ENCODE measurements around the gene CROCC2.
A peak's percentile ranks its signal among the peaks of the same experiment; 100 is the strongest.

CROCC2 gene

DNA sequence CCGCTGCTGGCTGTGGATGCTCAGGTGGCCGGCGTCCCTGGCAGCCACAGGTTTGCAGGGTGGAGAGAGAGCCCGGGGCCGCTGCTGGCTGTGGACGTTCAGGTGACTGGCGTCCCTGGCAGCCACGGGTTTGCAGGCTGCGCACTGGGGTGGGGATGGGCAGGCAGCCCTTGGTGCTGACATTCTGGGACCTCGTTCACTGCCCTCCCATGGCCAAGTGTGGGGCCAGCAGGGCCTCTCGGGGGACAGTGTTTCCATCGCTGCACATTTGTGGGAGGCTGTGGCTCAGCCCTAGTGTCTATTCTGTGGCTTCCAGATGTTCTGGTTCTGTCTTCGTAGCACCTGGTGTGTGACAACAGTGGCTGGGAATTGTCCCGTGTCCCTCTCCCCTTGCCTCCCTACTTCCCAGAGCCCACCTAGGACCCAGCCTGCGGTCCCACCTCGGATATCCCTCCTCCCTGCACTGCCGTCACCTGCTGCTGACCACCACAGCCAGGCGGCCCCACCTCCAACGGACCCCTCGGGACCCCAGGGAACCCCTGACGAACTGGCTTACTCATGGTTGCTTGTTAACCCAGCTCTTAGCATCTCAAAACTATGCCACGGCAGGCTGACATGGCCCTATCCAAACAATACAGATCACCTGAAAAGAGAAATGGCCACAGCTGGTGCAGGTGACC is 915 bp downstream of the CROCC2 start:
- no peak for DNase-seq

DNA sequence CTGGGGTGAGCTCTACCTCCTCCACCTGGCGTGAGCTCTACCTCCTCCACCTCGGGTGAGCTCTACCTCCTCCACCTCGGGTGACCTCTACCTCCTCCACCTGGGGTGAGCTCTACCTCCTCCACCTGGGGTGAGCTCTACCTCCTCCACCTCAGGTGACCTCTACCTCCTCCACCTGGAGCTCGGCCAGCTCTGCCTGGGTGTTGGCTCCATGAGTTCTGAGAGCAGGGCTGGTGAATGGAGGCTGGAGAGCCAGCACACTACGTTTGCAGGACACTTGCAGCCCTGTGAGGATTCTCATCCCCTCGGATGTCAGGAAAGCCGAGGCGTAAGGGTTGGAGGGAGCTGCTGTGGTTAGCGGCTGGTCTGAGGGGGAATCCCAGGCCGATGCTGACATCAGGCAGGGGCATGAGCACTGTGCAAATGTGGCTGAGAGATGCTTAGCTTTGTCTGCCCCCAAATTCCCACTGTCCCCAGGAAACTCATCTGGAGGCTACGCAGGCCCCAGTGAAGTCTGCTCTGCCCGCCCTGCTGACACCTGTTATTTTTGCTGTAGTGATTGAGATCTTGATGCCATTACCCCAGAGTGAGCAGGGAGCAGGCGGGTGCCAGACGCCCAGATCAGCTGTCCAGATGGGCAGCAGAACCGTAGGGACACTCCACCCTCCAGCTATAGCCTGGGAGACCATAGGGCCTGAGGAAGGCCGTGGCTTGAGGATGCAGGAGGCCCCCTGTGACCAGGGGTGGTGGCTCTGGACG is 3.3 kb downstream of the CROCC2 start:
- no peak for DNase-seq

DNA sequence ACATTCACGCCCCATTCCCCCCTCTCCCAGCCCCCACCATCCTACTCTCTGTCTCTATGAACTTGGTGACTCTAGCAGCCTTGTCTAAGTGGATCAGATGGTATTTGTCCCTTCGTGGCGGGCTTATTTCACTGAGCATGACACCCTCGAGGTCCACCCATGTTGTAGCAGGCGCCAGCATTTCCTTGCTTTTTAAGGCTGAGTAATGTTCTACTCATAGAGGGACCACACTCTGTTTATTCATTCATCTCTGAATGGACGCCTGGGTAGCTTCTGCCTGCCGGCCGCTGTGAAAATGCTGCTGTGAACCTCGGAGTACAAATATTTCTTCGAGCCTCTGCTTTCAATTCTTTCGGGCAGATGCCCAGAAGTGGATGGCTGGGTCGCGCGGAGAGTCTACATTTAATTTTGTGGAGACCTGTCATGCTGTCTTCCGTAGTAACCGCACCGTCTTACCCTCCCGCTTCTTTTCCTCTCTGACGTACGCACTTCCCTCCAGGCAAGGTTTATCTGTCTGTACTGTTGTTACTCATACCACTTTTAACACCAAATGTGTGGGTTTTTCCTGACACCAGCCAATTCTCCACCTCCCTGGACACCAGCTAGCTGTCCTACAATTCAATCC is 5.6 kb downstream of the CROCC2 start:
- DNase-seq = peak; percentile 36

DNA sequence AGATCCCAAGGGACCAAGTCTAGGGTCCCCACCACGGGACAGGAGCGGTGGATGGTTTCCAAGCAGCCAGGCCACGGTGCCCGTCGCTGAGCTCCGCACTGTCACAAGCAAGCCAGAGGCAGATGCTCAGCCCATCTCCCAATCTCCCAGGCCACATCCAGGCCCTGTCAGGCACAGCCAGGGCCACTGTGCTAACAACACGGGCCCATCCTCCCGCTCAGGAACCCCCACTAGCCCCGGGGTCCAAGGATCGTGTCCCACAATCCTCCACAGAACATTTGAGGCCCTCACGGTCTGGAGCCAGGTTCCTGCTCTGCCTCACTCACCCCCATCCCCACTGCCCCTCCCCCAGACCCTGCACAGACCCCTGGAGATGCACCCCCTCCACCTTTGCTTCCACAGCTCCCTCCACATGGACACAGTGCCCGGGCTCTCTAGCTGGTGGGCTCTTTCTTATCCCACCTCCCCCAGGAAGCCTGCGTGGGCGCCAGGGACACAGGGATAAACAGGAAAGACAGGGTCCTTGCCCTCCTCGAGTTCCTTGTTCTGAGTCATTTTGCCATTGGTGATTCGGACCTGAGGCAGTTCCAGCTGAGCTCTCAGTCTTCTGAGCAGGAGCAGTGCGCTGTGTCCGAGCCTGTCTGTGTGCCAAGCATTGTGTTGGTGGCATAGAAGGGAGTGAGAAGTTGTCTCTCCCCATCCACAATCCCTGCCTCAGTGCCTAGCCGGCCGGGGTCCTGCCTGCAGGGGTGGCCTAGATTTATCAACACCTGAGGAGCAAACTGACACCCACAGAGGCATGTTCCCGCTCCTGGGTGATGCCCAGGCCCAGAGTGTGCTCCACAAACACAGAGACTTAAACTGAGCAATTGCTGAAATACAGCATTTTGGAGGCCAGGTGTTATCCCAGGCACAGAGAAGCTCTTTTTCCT is 7.0 kb downstream of the CROCC2 start:
- DNase-seq = peak; percentile 54

DNA sequence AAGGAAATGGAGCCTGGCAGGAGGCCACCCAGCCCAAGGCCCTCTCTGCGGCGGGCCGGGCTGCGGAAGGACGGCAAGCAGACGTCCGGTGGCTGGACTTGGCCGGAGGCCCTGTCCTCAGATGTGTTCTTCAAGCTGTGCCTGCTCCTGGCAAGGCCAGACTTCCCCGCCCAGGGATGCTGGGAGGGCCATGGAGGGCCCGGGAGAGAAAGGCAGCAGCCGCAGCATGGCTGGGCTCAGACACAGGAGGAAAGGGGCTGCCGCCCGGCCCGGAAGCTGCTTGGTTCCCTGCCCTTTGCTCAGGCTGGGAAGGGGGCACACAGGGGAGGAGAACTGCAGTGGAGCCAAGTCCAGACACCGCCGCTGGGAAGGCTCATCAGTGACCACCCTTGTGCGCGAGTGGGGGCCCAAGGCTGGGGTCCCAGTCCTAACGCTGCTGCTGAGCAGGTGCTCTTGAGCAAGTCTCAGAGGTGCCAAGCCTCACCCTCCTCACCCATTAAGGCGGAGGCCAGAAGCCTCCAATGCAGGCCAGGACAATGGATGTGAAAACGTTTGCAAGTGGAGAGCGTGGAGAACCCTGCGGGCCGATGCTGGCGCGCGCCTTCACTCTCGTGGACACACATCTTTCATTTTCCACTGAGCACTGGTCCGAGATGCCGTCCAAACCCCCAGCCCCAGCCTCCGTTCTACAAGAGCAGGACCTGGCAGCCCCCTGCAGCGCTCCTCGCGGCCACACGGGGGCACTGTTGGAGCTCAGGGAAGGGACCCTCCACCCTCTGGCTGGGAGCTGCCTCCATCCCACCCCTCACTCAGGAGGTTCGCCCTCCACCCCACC is 7.9 kb downstream of the CROCC2 start:
- DNase-seq = peak; percentile 38

DNA sequence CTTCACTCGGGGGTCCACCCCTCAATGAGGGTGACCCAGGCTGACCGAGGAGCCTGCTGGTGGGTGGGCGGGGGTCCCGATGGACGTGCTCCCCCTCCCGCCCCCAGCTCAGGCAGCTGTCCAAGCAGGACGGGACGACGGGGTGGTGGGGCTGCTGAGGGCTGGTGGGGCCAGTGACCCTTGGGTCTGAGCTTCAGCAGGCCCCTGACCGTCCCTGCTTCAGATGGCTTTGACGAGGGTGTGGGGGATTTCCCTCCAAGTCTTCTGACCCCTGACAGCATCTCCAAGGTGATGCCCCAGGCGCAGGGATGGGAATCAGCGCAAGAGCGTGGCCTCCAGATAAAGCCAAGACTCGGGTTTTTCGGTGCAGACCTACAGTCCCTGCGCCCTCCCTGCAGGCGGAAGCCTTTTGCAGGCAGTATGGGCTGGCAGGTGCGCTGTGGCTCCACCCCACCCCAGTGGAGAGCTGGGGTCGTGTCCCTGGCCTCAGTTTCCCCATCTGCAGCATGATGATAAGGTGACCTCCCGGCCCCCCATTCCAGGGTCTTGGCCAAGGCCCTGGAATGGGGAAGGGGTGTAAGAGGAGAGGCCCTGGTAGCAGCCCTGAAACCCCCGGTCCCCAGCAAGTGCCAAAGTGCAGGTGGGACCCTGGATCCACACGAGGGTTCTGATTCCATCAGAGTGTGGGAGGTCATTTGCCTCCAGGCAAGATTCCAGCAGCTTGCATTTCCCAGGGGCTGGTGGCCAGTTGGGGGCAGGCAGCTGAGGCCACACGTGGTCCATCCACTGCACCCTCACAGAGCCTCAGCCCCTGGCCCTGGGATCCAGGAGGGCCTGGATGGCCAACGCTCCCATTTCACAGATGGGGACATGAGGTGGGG is 8.7 kb downstream of the CROCC2 start:
- DNase-seq = no peak

DNA sequence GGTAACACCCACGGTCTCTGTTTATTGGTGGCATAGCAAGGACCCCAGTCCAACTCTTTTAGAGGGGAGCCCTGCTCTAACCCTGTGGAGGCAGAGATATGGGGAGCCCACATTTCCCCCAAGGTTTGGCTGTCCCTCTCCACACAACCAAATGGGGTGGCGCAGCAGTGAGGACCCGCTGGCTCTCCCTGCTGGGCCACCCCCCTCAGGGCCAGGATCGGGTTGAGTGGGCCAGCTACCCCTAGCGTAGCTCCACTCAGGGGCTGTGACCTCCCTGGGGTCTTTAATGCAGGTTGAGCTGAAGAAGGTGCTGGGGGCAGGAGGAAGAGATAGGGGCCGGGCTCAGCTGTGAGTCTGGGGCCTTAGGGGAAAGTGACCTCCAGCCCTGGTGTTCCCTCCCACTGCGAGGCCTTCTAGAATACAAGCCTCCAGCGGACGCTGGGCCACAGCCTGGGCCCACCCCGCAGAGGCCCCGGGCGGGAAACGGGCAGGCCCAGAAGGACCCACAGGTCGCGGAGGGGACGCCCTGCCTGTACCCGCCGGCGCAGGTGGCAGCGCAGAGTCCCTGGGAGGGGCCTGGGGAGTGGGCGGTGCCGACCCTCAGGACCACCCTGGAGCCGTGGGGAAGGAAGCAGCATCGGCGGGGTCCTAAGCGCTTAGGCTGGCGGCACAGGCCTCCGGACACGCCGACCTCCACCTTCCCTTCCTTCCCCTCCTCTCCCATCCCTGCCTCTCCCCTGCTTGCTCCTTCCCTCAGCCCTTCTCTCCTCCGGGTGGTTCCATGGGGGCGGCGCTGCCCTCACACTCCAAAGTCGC is 9.6 kb downstream of the CROCC2 start:
- no peak for DNase-seq

DNA sequence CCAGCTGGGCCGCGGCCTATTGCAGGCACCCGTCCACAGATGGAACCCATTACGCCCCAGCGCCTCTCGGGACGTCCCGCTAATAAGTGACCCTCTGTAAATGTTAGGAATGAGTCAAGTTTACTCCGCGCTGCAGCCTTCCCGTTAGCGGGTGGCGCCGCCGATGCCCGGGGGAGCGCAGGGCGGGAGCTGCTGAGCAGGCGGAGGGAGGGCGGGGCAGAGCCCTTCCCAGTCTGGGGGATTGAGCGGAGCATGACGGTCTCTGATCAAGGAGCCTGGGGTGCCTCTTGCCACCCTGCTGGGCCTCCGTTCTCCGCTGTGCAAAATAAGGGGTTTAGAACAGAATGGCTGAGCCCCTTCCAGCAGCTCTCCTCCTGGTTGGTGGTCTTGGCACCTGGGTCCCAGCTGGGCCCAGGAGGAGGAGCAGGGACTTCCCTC is 10.5 kb downstream of the CROCC2 start:
- DNase-seq = peak; percentile 92

DNA sequence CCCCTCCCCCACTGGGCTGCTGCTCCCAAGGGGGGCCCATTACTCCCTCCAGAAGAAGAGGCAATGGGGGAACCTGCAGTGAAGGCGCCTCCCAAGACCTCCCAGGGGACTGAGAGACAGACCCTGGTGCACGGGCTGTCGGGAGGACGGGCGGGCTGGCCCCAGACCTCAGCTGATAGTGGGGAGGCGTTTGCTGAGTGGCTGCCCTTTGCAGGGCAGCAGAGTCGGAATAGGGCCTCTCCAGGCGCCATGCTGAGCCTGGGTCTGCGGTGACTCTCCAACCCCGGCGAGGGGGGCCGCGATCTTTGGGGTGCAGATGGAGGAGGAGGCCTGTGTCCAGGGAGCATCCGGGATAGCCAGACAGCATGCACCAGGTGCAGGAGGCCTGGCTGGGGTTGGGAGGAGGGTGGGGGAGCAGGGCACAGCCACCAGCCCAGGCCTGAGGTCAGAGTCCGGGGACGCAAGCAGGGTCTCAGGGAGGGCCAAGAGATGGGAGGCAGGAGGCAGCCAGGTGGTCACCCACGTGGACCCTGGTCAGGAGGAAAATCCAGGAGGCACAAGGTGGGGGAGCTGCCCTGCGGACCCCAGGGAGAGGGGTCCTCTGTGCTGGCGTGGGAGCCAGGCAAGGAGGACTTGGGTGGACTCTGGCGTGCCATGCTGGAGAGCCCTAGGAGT is 11.0 kb downstream of the CROCC2 start:
- DNase-seq = no peak

DNA sequence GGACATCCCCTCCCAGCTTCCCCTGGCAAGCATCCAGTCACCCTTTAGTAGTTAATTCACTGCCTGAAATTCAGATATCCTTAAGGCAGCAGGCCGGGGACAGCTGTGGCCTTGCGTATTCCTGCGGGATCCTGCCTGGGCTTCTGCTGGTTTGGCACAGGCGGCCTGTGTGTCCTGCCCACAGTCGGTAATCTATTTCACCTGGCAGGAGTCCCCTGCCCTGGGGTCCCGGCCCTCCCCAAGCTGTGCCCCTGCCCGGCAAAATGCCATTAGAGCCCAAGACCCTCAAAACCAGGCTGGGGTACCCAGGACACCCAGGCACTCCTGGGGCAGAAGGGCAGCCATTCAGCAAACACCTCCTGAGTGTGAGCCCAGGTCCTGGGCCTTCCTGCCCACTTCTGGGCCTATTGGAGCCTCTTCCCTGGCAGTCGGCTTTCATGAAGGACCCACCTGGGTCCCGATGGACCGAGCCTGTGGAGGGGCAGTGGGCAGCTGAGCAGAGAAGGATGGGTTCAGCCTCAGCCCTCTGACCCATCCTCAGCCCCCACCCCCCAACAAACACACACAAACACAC is 11.6 kb downstream of the CROCC2 start:
- peak; percentile 26 for DNase-seq

DNA sequence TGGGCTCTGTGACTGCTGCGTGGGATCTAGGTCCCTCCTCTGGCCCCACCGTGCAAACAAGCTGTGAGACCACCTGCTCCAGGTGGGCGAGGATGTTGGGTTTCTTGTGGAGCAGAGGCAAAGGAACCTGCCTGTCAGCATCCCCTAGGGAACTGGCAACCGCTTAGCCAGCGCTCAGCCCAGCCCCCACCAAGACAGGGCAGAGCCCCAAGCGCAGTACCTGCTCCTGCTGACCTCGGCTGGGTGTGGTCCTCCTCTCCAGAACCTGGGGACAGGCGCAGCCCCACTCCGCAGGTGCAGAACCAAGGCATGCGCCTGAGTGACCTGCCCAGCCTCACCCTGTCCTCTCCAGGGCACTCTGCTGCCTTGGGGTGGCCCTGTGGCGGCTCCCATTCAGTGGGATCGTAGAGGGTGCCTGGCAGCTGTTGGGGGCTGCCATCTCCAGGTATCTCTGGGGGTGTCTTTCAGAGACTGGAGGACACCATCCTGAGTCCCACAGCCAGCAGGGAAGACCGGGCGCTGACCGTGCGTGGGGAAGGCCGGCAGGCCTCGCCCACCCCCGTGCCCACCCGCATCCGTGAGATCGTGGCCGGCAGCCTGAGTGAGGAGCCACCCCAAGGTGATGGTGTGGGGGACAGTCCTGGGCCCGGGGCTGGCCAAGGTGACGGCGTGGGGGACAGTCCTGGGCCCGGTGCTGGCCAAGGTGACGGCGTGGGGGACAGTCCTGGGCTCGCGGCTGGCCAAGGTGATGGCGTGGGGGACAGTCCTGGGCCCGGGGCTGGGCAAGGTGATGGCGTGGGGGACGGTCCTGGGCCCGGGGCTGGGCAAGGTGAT is 12.3 kb downstream of the CROCC2 start:
- DNase-seq = no peak

DNA sequence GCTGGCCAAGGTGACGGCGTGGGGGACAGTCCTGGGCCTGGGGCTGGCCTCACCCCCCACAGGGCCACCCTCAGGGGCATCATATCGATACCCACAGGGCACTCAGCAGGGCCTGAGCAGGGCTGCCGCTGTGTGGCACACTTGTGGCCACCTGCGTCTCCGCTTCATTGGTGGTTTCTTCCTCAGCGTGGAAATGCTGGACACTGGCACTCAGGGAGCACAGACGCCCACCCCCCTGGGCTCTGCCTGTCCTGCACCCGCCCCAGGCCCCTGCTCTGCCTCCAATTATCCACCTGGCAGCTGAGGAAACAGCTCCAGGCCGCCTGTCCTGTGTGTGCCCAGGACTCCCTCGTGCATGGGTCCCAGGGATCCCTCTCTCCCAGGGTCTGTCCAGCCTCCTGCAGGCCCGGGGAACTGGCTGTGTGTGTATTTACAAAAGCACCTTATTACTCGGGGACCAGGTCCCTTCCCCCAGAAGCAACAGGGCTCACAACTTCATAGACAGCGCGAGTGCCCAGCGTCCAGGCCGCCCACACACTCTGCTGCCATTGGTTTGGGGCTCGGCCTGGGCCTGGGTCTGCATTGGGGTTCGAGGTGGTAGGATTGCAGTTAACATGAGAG is 13.1 kb downstream of the CROCC2 start:
- DNase-seq = no peak

DNA sequence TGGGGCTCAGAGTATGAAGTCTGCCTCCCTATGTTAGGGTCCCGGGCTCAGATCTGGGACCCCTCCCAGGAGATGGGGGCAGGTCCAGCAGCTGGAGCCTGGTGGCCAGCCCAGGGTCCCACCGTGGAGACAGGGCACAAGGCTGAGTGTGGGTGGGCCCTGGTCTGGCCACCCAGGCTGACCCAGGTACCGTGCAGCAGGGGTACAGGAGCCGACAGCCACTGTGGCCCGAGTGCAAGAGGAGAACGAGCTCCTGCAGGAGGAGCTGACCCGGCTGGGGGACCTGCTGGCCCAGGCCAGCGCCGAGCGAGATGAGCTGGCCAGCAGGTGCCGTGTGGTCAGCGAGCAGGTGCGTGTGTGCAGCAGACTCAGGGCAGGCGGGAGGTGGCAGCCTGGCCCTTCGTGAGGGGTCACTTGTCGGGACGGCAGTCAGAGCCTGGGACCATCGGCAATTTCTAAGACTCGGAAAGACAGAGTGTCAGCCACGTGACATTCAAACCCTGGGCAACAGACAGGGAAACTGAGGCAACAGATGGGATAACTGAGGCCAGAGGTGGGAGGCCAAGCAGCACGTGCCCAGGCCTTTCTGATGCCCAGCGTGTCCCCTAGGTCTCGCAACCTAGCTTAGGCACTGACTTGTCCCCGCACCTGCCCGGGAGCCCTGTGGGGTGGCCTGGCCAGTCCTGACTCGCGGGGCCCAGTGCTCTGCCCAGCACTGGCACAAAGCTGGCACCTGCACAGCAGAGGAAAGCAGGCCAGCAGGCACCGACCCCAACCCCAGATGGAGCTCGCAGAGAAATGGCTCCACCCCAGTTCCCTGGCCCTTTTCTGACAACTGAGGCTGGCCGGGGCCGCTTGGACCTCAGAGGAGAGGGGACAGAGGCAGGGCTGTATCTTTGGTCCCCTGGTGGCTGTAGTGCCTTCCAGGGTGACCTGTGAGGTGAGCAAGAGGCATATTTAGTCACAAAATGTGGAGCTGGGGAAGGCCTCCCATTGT is 13.9 kb downstream of the CROCC2 start:
- no peak for DNase-seq

DNA sequence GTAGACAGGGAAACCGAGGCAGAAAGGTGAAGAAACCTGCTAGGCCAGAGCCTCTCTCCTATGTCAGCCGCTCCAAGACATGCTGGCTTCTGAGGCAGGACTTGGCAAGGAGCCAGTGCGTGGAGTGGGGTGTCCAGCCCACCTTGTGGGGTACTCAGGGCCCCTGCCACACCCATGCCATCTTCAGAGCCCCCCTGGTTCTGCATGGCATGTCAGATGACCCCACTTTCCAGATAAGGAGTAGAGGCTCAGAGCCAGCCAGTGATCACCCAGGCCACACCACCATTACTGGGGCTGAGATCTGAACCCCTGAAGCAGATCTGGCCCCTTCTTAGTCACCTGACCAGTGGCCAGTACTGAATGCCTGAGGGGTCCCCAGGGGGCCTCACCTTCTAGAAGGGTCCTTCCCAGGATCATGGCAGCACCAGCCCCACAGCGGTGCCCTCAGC is 14.7 kb downstream of the CROCC2 start:
- DNase-seq = no peak

DNA sequence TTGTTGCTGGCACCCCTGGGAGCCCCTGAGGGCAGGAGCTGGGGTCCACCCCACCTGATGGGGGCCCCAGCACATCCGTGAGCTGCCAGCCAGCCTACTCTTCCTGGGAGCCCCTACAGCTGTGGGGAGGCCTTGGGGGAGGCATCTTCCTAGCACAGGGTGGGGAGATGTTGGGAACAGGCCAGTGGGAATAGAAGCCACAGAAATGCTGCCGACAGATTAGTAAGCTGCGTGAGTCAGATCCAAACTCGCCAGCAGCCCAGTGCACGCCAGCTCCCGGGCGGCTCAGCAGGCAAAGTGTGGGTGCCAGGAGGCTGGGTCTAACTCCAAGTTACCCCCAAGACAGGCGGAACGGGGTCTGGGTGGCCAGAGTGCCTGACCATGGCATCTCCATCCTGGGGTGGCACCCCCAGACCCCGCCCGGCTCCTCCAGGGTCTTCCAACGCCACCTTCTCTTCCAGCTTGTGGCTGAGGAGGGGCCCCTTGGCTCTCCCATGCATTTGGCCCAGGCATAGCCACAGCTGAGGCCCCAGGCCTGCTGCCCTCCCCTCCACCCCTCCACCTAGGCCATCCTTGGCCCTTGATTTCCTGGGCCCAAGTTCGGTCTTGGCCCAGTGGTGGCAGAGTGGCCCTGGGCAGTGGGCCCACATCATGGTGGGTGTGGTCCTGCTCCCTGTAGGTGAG is 15.3 kb downstream of the CROCC2 start:
- peak; percentile 95 for DNase-seq

DNA sequence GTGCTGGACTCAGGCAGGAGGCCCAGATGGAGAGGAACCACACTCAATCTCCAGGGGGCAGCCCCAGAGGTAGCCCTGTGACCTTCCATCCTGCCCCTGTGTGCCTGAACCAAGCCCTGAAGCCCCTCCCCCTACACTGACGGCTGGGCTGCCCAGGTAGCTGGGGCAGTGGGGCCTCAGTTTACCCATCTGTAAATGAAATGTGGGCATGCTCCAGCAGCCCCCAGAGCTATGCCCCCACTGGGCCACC is 15.8 kb downstream of the CROCC2 start:
- DNase-seq = no peak
